Activated naive CD4-positive, alpha-beta T cell treated with anti-CD3 and anti-CD28 coated beads, Interleukin-2, amount 10 ng/mL, durations not matched to agents 7 days and 5 days (primary cell): Measurements from ENCODE around the gene SLC25A48.

Source experiments
- CTCF ChIA-PET: fragments of 350-600 bp; sonication (Branson Sonifier 250); formaldehyde crosslinking; loops from one replicate; lab custom pipeline; 2021; ENCODE audit warnings: antibody characterized with exemption; lab: Charles Lee
- DNase-seq: peaks from one replicate; pipeline ENCODE4 v3.0.0-alpha.2; 2020
- H3K27ac Mint-ChIP-seq: one replicate; pipeline ENCODE4 v1.8.0; 2021; ENCODE audit warnings: mild to moderate bottlenecking, moderate library complexity, mixed read lengths
- H3K27me3 Mint-ChIP-seq: one replicate; pipeline ENCODE4 v1.8.0; 2021; ENCODE audit warnings: mild to moderate bottlenecking, mixed read lengths
- H3K36me3 Mint-ChIP-seq: one replicate; pipeline ENCODE4 v1.8.0; 2021; ENCODE audit warnings: mixed read lengths
- H3K4me1 Mint-ChIP-seq: one replicate; pipeline ENCODE4 v1.8.0; 2021; ENCODE audit warnings: mixed read lengths
- H3K4me3 Mint-ChIP-seq: one replicate; pipeline ENCODE4 v1.8.0; 2021; ENCODE audit warnings: mild to moderate bottlenecking, moderate library complexity, mixed read lengths
- H3K9me3 Mint-ChIP-seq: one replicate; pipeline ENCODE4 v1.8.0; 2021; ENCODE audit warnings: mixed read lengths

The SLC25A48 gene

DNA sequence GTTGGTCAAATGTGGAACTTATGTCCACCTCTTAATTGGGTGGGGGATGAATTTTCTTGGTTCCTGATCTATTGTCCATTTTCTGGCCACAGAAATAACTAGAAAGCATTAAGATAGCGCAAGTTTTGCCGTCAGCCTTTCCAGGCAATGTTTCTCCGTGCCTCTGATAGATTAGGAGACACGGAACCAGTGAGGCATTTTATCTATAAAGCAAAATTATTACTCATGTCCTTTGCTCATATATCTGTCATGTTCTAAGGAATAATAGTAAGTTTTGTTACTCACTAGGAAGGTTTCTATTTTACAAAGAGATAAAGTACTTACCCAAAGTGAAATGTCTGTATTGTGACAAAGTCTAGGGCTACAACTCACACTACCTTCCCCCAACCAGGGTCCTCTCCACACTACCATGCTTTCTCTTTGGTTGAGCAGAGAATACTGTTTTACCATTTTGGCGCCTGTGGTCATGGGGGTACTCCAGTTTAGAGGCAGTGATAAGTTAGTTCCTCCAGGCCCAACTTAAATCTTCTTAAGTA is 81.1 kb downstream of the SLC25A48 start:
- CTCF ChIA-PET = no interaction called here
- Mint-ChIP-seq H3K27me3 (peaks cover 3% of the 10 kb centered on the region), H3K36me3 (no peaks in the 10 kb centered on the region), H3K4me3 (no peak overlapping the region), H3K27ac (no peak overlapping the region), H3K9me3 (no peaks in the 10 kb centered on the region), H3K4me1 (no peaks in the 10 kb centered on the region)
- DNase-seq = no peak

DNA sequence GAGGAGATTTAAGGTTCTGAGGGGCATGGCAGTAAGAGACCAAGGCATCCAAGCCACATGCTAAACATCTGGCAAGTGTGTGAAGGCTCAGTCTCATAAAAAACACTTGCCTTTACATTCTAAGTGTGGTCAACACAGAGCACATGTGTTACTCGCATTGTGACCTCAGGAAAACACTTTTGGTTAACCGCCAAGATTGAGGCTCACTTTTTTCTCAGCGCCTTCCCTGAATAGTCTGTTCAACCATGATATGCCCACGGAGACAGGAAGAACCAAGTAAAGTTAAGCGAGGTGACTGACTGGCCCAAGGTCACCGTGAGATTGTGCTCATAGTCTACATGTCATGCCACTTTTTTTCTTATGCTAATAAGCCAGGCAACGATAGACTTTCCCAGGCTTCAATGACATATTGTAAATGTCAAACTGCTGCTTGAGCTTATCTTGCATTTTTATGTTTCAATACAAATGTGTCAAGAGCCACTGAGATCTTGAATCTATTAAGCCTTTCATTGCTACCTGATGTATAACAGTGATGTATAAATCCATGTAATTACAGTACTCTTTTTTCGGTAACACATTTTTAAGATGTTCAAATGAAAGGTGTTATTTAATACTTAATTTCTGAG is 82.3 kb downstream of the SLC25A48 start:
- Mint-ChIP-seq H3K4me3 (no peak overlapping the region), H3K4me1 (no peaks in the 10 kb centered on the region), H3K9me3 (no peaks in the 10 kb centered on the region), H3K27me3 (peaks cover 3% of the 10 kb centered on the region), H3K27ac (no peak overlapping the region), H3K36me3 (no peaks in the 10 kb centered on the region)
- CTCF ChIA-PET = no interaction called here
- DNase-seq = no peak

DNA sequence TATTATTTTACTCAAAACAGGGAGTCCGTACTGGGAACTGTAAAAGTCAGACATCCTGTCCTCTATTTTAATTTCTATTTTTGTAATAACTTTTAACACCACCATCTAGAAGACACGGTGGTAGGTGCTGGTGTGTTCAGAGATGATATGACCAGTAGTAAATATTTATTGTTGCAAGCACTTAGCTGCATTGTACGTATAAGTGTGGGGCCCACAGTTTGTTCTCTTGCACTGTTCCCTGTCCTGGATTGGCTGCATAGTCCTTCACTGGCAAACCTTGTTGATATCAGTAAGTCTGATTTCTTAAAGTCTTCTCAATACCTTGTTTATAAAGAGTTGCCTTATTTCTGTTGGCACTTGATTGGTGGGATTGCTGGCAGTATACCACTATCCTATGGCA is 85.7 kb downstream of the SLC25A48 start:
- Mint-ChIP-seq H3K4me3 (no peak overlapping the region), H3K27me3 (peaks cover 7% of the 10 kb centered on the region), H3K4me1 (no peaks in the 10 kb centered on the region), H3K36me3 (no peaks in the 10 kb centered on the region), H3K27ac (no peak overlapping the region), H3K9me3 (no peaks in the 10 kb centered on the region)
- DNase-seq = no peak
- CTCF ChIA-PET = no interaction called here

DNA sequence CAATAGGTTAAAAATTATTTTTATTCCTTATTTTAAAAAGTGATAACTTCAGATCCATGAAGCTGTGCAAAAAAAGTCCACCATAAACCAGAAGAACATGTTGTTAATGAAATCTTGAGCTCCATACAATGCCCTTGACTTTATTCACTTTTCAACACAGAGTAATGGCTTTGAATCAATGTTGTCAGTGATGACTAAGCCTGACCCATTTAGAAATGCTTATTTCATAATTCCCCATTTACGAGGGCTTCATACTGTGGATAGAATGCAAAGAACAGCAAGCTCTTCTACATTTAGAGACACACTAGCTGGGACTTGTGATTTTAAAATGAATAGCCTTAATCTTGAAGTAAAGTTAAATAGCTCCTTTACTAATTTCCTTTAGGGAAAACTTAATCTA is 86.9 kb downstream of the SLC25A48 start:
- H3K4me3 Mint-ChIP-seq = no peak overlapping the region
- no peaks in the 10 kb centered on the region for H3K36me3 Mint-ChIP-seq

DNA sequence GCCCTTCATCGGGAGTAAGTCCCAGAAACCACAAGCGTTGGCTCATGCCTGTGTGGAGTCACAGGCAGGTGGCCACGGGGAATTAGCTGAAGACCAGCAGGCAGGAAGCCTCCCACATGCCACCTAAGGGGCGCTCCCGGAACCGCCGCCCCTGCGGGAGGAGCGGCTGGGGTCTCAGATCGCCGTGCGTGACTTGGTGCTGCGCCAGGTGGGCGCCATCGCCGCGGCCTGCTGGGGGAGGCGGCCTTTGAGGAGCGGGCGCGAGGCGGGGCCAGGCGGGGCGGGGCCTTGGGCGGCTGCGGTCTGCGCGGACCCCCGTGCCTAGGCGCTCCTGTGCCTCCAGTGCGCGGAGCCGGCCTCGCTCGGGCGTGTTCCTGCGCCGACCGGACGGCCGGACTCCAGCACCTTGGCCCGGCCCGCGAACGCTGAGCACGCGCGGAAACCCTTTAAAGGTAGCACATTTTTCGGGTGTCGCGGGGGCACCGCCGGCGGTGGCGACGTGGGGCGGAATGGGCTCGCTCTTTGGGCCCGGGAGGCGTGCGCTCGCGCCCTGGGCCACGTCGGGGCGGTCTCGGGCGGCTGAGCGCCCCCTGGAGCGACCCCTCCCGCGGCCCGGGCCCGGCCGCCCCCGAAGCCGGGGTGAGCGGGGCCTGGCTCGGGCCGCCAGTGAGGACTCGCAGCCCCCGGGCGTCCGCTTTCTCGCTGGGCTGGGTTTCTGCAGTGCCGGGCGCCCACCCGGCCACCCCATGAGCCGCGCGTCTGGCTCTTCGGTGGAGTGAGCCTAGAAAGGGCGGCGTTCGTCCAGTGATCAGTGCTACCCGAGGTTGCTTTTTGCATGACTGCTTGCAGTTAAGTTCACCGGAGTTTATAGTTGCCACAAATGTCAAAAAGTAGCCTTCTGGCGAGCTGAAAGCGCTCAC is 95.8 kb downstream of the SLC25A48 start:
- Mint-ChIP-seq H3K36me3 (no peaks in the 10 kb centered on the region), H3K9me3 (no peaks in the 10 kb centered on the region), H3K4me1 (no peaks in the 10 kb centered on the region), H3K4me3 (no peak overlapping the region), H3K27ac (no peak overlapping the region), H3K27me3 (peaks cover 39% of the 10 kb centered on the region)
- CTCF ChIA-PET = no interaction called here
- no peak for DNase-seq

More for the DNA sequence above, 86.9 kb downstream of the SLC25A48 start:
- DNase-seq = no peak
- CTCF ChIA-PET = no interaction called here
- H3K27ac Mint-ChIP-seq = no peak overlapping the region
- no peaks in the 10 kb centered on the region for H3K9me3 Mint-ChIP-seq
- no peaks in the 10 kb centered on the region for H3K4me1 Mint-ChIP-seq
- H3K27me3 Mint-ChIP-seq = peaks cover 7% of the 10 kb centered on the region

DNA sequence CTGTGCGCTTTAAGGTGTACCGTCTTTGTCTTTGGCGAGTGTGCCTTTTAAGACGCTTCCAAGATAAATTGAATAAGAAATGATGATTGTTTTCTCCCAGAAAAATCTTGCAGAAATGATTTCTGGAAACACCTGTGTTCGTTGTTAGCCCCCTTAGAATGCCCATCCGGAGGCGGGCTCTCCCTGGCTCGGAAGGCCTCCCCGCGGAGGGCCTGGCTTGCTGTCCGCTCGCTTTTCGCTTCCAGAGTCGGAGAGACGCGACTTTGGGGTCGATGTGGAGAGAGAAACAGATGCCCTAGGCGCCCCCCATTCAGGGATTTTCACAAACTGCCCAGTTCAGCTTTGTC is 96.5 kb downstream of the SLC25A48 start:
- no peak overlapping the region for H3K4me3 Mint-ChIP-seq
- DNase-seq = no peak
- no peaks in the 10 kb centered on the region for H3K9me3 Mint-ChIP-seq
- no peak overlapping the region for H3K27ac Mint-ChIP-seq
- H3K36me3 Mint-ChIP-seq = no peaks in the 10 kb centered on the region
- CTCF ChIA-PET = no interaction called here
- peaks cover 39% of the 10 kb centered on the region for H3K27me3 Mint-ChIP-seq
- H3K4me1 Mint-ChIP-seq = no peaks in the 10 kb centered on the region

DNA sequence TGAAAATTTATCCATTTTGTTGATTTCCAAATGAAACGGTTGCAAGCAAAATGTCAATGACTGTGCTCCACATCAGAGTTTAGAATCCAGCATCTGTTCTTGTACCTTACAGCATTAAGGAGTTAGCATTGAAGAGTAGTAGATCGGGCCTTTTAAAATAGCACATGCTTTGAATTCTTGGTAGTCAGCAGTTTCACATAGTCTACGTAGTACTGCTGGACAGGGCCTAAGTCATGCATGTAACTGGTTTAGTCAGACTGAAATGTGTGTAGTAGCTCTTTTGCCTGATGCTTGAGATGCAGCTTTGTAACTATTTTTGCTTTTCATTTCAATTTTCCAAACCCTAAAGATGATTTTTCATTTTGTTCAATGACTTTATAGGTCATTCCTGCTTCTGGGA is 100.5 kb downstream of the SLC25A48 start:
- H3K36me3 Mint-ChIP-seq = no peaks in the 10 kb centered on the region
- no peaks in the 10 kb centered on the region for H3K9me3 Mint-ChIP-seq
- CTCF ChIA-PET = no interaction called here

DNA sequence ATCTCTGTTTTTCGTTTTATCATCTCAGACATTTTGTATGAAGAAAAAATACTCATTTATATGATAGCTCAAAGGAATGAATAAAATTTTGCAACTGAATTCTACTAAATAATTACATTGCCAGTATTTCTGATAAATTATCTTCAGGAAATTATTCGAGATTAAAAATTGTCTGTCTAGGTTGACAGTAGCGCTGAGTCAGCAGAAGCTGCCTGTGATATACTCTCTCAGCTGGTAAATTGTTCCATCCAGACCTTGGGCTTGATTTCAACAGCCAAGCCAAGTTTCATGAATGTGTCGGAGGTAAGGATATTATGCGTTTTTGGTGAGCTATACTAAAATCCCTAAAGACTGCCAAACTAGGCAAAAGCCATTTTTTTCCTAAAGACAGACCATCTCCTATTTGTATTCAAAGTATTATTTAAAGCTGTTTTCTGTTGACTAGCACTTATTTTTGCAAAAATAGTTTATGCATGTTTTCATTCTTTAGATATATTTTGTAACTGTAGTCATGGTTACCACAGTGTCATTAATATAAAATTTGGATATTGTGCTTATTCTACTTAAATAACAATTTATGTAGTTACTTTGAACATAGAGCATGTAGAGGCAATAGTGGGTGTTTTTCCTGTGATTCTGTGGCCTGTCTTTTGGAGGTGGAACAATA is 102.9 kb downstream of the SLC25A48 start:
- no peak overlapping the region for H3K4me3 Mint-ChIP-seq
- H3K9me3 Mint-ChIP-seq = no peaks in the 10 kb centered on the region
- H3K4me1 Mint-ChIP-seq = no peaks in the 10 kb centered on the region
- no peaks in the 10 kb centered on the region for H3K36me3 Mint-ChIP-seq
- CTCF ChIA-PET = no interaction called here
- H3K27me3 Mint-ChIP-seq = no peaks in the 10 kb centered on the region
- no peak overlapping the region for H3K27ac Mint-ChIP-seq
- no peak for DNase-seq

More for the DNA sequence above, 100.5 kb downstream of the SLC25A48 start:
- H3K4me3 Mint-ChIP-seq = no peak overlapping the region
- peaks cover 23% of the 10 kb centered on the region for H3K27me3 Mint-ChIP-seq
- no peak for DNase-seq
- no peaks in the 10 kb centered on the region for H3K4me1 Mint-ChIP-seq
- H3K27ac Mint-ChIP-seq = no peak overlapping the region
